B cell (primary cell): ENCODE results near the gene SYMPK. TPM values are rescaled to one million over a fixed set of nuclear protein-coding genes. Genes with fewer than 3 reads are reported as not detected.

Experiments used
- ATAC-seq: fragments of 200-7000 bp; cut with Tn5 transposase; one replicate; pipeline ENCODE4 v1.10.0; 2021; ENCODE audit warnings: low read depth, mild to moderate bottlenecking, moderate number of reproducible peaks, moderate library complexity
- CTCF ChIA-PET: fragments of 350-600 bp; sonication (Branson Sonifier 250); formaldehyde crosslinking; loops from one replicate; lab custom pipeline; 2021; ENCODE audit warnings: antibody characterized with exemption, inconsistent platforms; lab: Charles Lee
- POLR2A ChIA-PET: fragments of 350-600 bp; sonication (Branson Sonifier 250); formaldehyde crosslinking; loops from one replicate; lab custom pipeline; 2021; ENCODE audit warnings: antibody characterized with exemption; lab: Charles Lee
- DNase-seq: peaks from one replicate; pipeline ENCODE4 v3.0.0; 2013
- H2AFZ ChIP-seq: 2 replicates; pipeline ENCODE4 v1.6.1; 2012; ENCODE audit warnings: mild to moderate bottlenecking, low read depth, low read length; ENCODE audit not compliant: insufficient read depth, poor library complexity, severe bottlenecking
- H3K27ac ChIP-seq, 2 donors: 1 replicate in 1 of 2; 2 replicates in 1 of 2; pipeline ENCODE4 v1.5.1; 2012 to 2013; ENCODE audit warnings: low read length in 2 of 2, mild to moderate bottlenecking in 2 of 2, moderate library complexity in 1 of 2
- H3K27me3 ChIP-seq, 4 experiments: fragments of 200-600 bp in 1 of 4; sonication (generic) in 1 of 4; replicated peaks in 1 of 4; 1 replicate in 2 of 4; 2 replicates in 2 of 4; pipeline versions ENCODE4 v1.6.1 to v1.7.0; 2013 to 2016; ENCODE audit warnings: low read length in 3 of 4, mild to moderate bottlenecking in 2 of 4, mixed read lengths in 1 of 4, moderate library complexity in 1 of 4; ENCODE audit not compliant: insufficient read depth in 4 of 4, control insufficient read depth in 3 of 4; ENCODE audit errors: control extremely low read depth in 1 of 4
- H3K36me3 ChIP-seq, 2 experiments: replicated peaks in 1 of 2; 1 replicate in 1 of 2; 2 replicates in 1 of 2; pipeline versions ENCODE4 v1.6.1 to v1.7.1; 2013; ENCODE audit warnings: low read length in 1 of 2; ENCODE audit not compliant: insufficient read depth in 2 of 2, control insufficient read depth in 1 of 2; ENCODE audit errors: control extremely low read depth in 1 of 2, extremely low read depth in 1 of 2
- H3K4me1 ChIP-seq, 2 donors: fragments of 200-600 bp in 1 of 2; sonication (generic) in 1 of 2; 1 replicate in 1 of 2; 2 replicates in 1 of 2; pipeline versions ENCODE4 v1.5.1 to v1.6.1; 2013 to 2017; ENCODE audit warnings: low read length in 2 of 2; ENCODE audit not compliant: control insufficient read depth in 2 of 2, insufficient read depth in 2 of 2
- H3K4me2 ChIP-seq: replicated peaks from 2 replicates; pipeline ENCODE3; 2012; ENCODE audit warnings: mild to moderate bottlenecking, low read depth, low read length; ENCODE audit not compliant: poor library complexity, severe bottlenecking
- H3K4me3 ChIP-seq, 5 experiments: fragments of 200-600 bp in 1 of 5; sonication (generic) in 1 of 5; 1 replicate in 3 of 5; 2 replicates in 2 of 5; pipeline versions ENCODE4 v1.5.1 to v1.7.0; 2011 to 2016; ENCODE audit warnings: low read length in 4 of 5, mild to moderate bottlenecking in 4 of 5, low read depth in 2 of 5, control low read depth in 1 of 5, moderate library complexity in 1 of 5; ENCODE audit not compliant: insufficient read depth in 1 of 5; ENCODE audit errors: control extremely low read depth in 1 of 5, extremely low read depth in 1 of 5
- H3K79me2 ChIP-seq: fragments of 200-600 bp; sonication (generic); one replicate; pipeline ENCODE4 v1.6.0; 2016; ENCODE audit warnings: low read length; ENCODE audit not compliant: control insufficient read depth, insufficient read depth
- H3K9ac ChIP-seq: fragments of 200-600 bp; sonication (generic); 2 replicates; pipeline ENCODE4 v1.6.1; 2017; ENCODE audit warnings: mild to moderate bottlenecking, low read length, moderate library complexity
- H3K9me3 ChIP-seq, 3 donors: one replicate each; pipeline versions ENCODE4 v1.6.1 to v1.7.1; 2013; ENCODE audit warnings: low read length in 2 of 3; ENCODE audit not compliant: control insufficient read depth in 2 of 3, insufficient read depth in 1 of 3; ENCODE audit errors: control extremely low read depth in 1 of 3
- H4K20me1 ChIP-seq: 2 replicates; pipeline ENCODE4 v1.6.0; 2012; ENCODE audit warnings: mild to moderate bottlenecking, low read length; ENCODE audit not compliant: insufficient read depth, control insufficient read depth, poor library complexity, severe bottlenecking
- H3K27ac Mint-ChIP-seq: one replicate; pipeline ENCODE4 v1.8.0; 2021; ENCODE audit warnings: mixed read lengths
- H3K27me3 Mint-ChIP-seq: one replicate; pipeline ENCODE4 v1.8.0; 2021; ENCODE audit warnings: mixed read lengths
- H3K4me1 Mint-ChIP-seq: one replicate; pipeline ENCODE4 v1.8.0; 2021; ENCODE audit warnings: mixed read lengths
- H3K4me3 Mint-ChIP-seq: one replicate; pipeline ENCODE4 v1.8.0; 2021; ENCODE audit warnings: mixed read lengths
- H3K9me3 Mint-ChIP-seq: one replicate; pipeline ENCODE4 v1.8.0; 2022; ENCODE audit warnings: mixed read lengths; ENCODE audit not compliant: insufficient read depth
- CTCF ChIP-seq: fragments of 200-600 bp; IDR thresholded peaks from one replicate; pipeline ENCODE4 v1.8.0; 2022; ENCODE audit warnings: antibody characterized with exemption, mild to moderate bottlenecking
- EZH2 ChIP-seq: IDR thresholded peaks from 2 replicates; pipeline ENCODE4 v1.6.1; 2012; ENCODE audit warnings: borderline replicate concordance, low read depth, mild to moderate bottlenecking, moderate library complexity, low read length; ENCODE audit not compliant: insufficient read depth, poor library complexity, severe bottlenecking
- WGBS: methylation state at CpG from one replicate; pipeline ENCODE4 v1.1.5; 2013; ENCODE audit warnings: missing lambda C conversion rate; ENCODE audit not compliant: insufficient coverage; 5-methylcytosine and 5-hydroxymethylcytosine counted together
- intact Hi-C: fragments of 100-400 bp; cut with micrococcal nuclease; formaldehyde crosslinking; loops from one replicate; pipeline ENCODE4 v1.10.0; 2022
- polyA plus RNA-seq: library from polyadenylated mRNA; depleted of rRNA; stranded (reverse); fragments of >200 nt; gene quantifications from 2 replicates; pipeline ENCODE4 v1.2.3, GENCODE V29; 2012
- total RNA-seq, 2 donors: library from RNA; stranded (reverse); fragments of 120-200 nt in 1 of 2; gene quantifications; 1 replicate in 1 of 2; 2 replicates in 1 of 2; pipeline versions ENCODE4 v1.2.3 to v1.2.4, GENCODE V29; 2013 to 2022

The SYMPK gene
- total and polyA plus RNA-seq, 2 donors (not counting 1 experiment from before 2014, with no cell fraction given): 119 to 138 TPM

GRCh38 chr19:45766296-45766868 is 96.6 kb downstream of the SYMPK start:
- H3K79me2 ChIP-seq: no peaks in the 10 kb centered on the region
- WGBS: 94% methylated on average over 14 of the region's 17 CpGs
- H3K27ac ChIP-seq: no peak overlapping the region
- peaks cover 0 to 3% (median 0%) of the 10 kb centered on the region in 3 donors for H3K9me3 ChIP-seq
- intact Hi-C loops: no loop called here
- Mint-ChIP-seq H3K27ac (no peak overlapping the region), H3K9me3 (no peaks in the 10 kb centered on the region), H3K27me3 (peaks cover 10% of the 10 kb centered on the region), H3K4me1 (peaks cover 18% of the 10 kb centered on the region), H3K4me3 (no peak overlapping the region)
- DNase-seq: no peak
- peaks cover 0 to 43% (median 8%) of the 10 kb centered on the region in 4 experiments for H3K27me3 ChIP-seq
- ChIA-PET POLR2A (no interaction called here), CTCF (no interaction called here)
- H4K20me1 ChIP-seq: no peaks in the 10 kb centered on the region
- H3K4me3 ChIP-seq: no peak overlapping the region
- no peak overlapping the region for H2AFZ ChIP-seq
- no peak overlapping the region for H3K4me2 ChIP-seq
- ATAC-seq: no peak
- H3K4me1 ChIP-seq: peaks cover 12 to 29% of the 10 kb centered on the region in 2 donors
- H3K9ac ChIP-seq: no peak overlapping the region
- no peak for TF ChIP-seq EZH2
- no peak for TF ChIP-seq CTCF
- H3K36me3 ChIP-seq: no peaks in the 10 kb centered on the region

GRCh38 chr19:45765702-45766295 is 97.1 kb downstream of the SYMPK start:
- H3K9ac ChIP-seq: no peak overlapping the region
- DNase-seq: no peak
- H4K20me1 ChIP-seq: no peaks in the 10 kb centered on the region
- Mint-ChIP-seq H3K9me3 (no peaks in the 10 kb centered on the region), H3K27ac (no peak overlapping the region), H3K4me1 (peaks cover 14% of the 10 kb centered on the region), H3K4me3 (no peak overlapping the region), H3K27me3 (peaks cover 10% of the 10 kb centered on the region)
- H3K4me2 ChIP-seq: no peak overlapping the region
- ChIA-PET CTCF (no interaction called here), POLR2A (no interaction called here)
- no peak for ATAC-seq
- intact Hi-C loops: no loop called here
- no peak for TF ChIP-seq EZH2
- peaks cover 0 to 44% (median 8%) of the 10 kb centered on the region in 4 experiments for H3K27me3 ChIP-seq
- no peak overlapping the region for H3K27ac ChIP-seq
- peaks cover 10 to 24% of the 10 kb centered on the region in 2 donors for H3K4me1 ChIP-seq
- no peak overlapping the region for H3K4me3 ChIP-seq
- WGBS: 92% methylated on average over 23 of the region's 23 CpGs
- no peaks in the 10 kb centered on the region for H3K79me2 ChIP-seq
- H2AFZ ChIP-seq: no peak overlapping the region
- H3K36me3 ChIP-seq: no peaks in the 10 kb centered on the region
- H3K9me3 ChIP-seq: peaks cover 0 to 3% (median 0%) of the 10 kb centered on the region in 3 donors

Other genes with a start within 250 kb of the SYMPK start
- gene EML2, start 223.8 kb downstream of the SYMPK start, total RNA-seq: 88.5 and 102 TPM in 2 replicates
- gene EML2, start 223.8 kb downstream of the SYMPK start, polyA plus RNA-seq: 75.0 and 83.0 TPM in 2 replicates
- gene GIPR, start 194.9 kb downstream of the SYMPK start, total RNA-seq: 2.3 and 2.9 TPM in 2 replicates
- 0.43 and 2.3 TPM in 2 replicates for gene GIPR, start 194.9 kb downstream of the SYMPK start, polyA plus RNA-seq
- gene SNRPD2, start 171.2 kb downstream of the SYMPK start, total RNA-seq: 353 and 368 TPM in 2 replicates
- gene SNRPD2, start 171.2 kb downstream of the SYMPK start, polyA plus RNA-seq: 241 and 281 TPM in 2 replicates
- 50.9 and 61.3 TPM in 2 replicates for gene QPCTL, start 170.5 kb downstream of the SYMPK start, total RNA-seq
- gene QPCTL, start 170.5 kb downstream of the SYMPK start, polyA plus RNA-seq: 8.8 and 9.4 TPM in 2 replicates
- 43.7 and 44.5 TPM in 2 replicates for gene FBXO46, start 132.3 kb downstream of the SYMPK start, total RNA-seq
- gene FBXO46, start 132.3 kb downstream of the SYMPK start, polyA plus RNA-seq: 19.1 and 19.9 TPM in 2 replicates
- not detected in 2 replicates for gene MEIOSIN, start 129.7 kb downstream of the SYMPK start, total RNA-seq
- not detected in 2 replicates for gene MEIOSIN, start 129.7 kb downstream of the SYMPK start, polyA plus RNA-seq
- gene SIX5, start 93.9 kb downstream of the SYMPK start, total RNA-seq: 2.1 and 2.4 TPM in 2 replicates
- 1.4 and 1.5 TPM in 2 replicates for gene SIX5, start 93.9 kb downstream of the SYMPK start, polyA plus RNA-seq
- gene DMPK, start 80.7 kb downstream of the SYMPK start, total RNA-seq: 58.3 and 63.0 TPM in 2 replicates
- gene DMPK, start 80.7 kb downstream of the SYMPK start, polyA plus RNA-seq: 28.7 and 41.1 TPM in 2 replicates
- 86.4 and 91.2 TPM in 2 replicates for gene DMWD, start 70.3 kb downstream of the SYMPK start, total RNA-seq
- 22.5 and 25.1 TPM in 2 replicates for gene DMWD, start 70.3 kb downstream of the SYMPK start, polyA plus RNA-seq
- 0.62 and 0.73 TPM in 2 replicates for gene RSPH6A, start 47.8 kb downstream of the SYMPK start, total RNA-seq
- gene RSPH6A, start 47.8 kb downstream of the SYMPK start, polyA plus RNA-seq: 0.03 TPM in 1 of 2 replicates, not detected in the other
- not detected in 2 replicates for gene FOXA3, start 1.2 kb upstream of the SYMPK start, total RNA-seq
- not detected in 2 replicates for gene FOXA3, start 1.2 kb upstream of the SYMPK start, polyA plus RNA-seq
- 32.9 and 33.9 TPM in 2 replicates for gene IRF2BP1, start 23.0 kb upstream of the SYMPK start, total RNA-seq
- 10.9 and 14.9 TPM in 2 replicates for gene IRF2BP1, start 23.0 kb upstream of the SYMPK start, polyA plus RNA-seq
- 10.7 and 12.1 TPM in 2 replicates for gene MYPOP, start 39.5 kb upstream of the SYMPK start, total RNA-seq
- 5.1 and 5.7 TPM in 2 replicates for gene MYPOP, start 39.5 kb upstream of the SYMPK start, polyA plus RNA-seq
- not detected in 2 replicates for gene NANOS2, start 51.6 kb upstream of the SYMPK start, total RNA-seq
- gene NANOS2, start 51.6 kb upstream of the SYMPK start, polyA plus RNA-seq: not detected in 2 replicates
- gene NOVA2, start 110.7 kb upstream of the SYMPK start, total RNA-seq: 0.19 TPM in 1 of 2 replicates, not detected in the other
- not detected in 2 replicates for gene NOVA2, start 110.7 kb upstream of the SYMPK start, polyA plus RNA-seq
- gene CCDC61, start 132.3 kb upstream of the SYMPK start, total RNA-seq: 30.1 and 37.0 TPM in 2 replicates
- gene CCDC61, start 132.3 kb upstream of the SYMPK start, polyA plus RNA-seq: 16.1 and 20.6 TPM in 2 replicates
- not detected in 2 replicates for gene PGLYRP1, start 159.9 kb upstream of the SYMPK start, total RNA-seq
- not detected in 2 replicates for gene PGLYRP1, start 159.9 kb upstream of the SYMPK start, polyA plus RNA-seq
- gene IGFL4, start 177.9 kb upstream of the SYMPK start, total RNA-seq: not detected in 2 replicates
- not detected in 2 replicates for gene IGFL4, start 177.9 kb upstream of the SYMPK start, polyA plus RNA-seq